Activated naive CD8-positive, alpha-beta T cell treated with anti-CD3 and anti-CD28 coated beads, Interleukin-2, amount 50 U/mL, for 16 hours (primary cell): ENCODE data around the gene LCNL1.

Source experiments
- DNase-seq: peaks from one replicate; pipeline ENCODE4 v3.0.0-alpha.2; 2020; ENCODE audit warnings: low read depth, low spot score

The LCNL1 gene

DNA sequence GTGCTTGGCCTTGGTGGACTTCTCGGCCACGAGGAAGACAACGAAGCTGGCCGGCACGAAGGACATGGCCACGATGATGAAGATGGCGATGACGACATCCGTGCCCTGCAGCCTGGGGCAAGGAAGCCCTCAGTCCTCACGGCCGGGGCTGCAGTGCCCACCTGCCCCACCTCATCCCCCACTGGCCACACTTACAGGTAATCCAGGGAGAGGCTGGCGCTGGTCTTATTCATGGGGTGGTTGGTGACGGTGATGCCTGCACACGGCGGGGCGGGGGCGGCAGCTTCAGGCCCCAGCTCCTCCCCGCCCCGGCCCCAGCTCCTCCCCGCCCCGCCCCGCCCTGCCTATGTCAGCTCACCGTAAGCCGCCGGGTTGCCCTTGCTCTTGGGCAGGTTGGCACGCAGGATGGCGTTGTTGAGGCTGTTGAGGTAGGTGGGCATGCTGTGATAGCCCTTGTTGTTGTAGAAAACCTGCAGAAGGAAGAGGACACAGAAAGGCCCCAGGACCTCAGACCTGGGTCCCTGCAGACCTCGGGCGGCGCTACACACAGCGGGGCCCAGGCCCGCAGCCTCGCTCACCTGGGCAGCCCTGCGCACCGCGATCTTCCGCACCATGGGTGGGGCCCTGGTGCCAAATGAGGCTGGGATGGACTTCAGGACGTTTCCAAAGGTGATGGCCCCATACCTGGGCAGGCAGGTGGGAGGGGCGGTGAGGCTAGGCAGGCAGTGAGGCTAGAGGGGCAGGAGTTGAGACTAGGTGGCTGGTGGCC is 29.3 kb downstream of the LCNL1 start:
- DNase-seq: no peak

GRCh38 chr9:137012694-137013570 is 30.1 kb downstream of the LCNL1 start:
- no peak for DNase-seq

- DNase-seq: no peak
These were observed 30.8 kb downstream of the LCNL1 start for GRCh38 chr9:137013571-137013940.

- DNase-seq: no peak
These were observed 31.4 kb downstream of the LCNL1 start for GRCh38 chr9:137014166-137014565.

DNA sequence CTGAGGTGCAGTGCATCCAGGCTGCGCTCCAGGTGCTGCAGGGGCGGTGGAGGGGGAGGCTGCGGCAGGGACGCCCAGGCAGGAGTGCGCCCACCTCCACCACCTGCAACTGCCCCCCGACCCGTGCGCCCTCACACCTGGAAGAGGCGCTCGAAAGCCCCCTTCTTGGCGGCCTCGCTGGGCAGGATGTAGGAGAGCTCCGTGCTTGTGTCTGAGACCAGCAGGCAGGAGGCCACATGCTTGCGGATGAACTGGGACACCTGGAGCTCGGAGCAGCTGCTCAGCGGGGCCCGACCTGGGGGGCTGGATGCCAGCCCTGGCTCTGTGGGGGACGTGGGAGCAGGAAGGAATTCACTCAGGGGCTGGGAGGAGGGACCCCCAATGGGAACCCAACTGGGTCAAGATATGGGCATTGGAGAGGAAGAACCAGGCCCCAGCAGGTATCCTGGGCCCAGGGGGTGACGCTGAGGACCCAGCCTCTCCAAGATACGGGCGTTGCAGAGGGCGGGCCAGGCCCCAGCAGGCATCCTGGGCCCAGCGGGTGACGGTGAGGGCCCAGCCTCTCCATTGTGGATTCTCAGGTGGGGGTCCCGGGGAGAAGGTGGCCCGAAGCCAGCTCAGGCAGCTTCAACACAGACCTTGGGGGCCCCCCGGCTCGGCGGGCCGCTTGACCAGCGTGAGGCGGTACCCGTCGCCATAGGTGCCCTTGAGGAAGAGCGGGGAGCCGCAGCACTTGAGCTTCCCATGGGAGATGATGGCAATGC is 32.2 kb downstream of the LCNL1 start:
- no peak for DNase-seq

DNA sequence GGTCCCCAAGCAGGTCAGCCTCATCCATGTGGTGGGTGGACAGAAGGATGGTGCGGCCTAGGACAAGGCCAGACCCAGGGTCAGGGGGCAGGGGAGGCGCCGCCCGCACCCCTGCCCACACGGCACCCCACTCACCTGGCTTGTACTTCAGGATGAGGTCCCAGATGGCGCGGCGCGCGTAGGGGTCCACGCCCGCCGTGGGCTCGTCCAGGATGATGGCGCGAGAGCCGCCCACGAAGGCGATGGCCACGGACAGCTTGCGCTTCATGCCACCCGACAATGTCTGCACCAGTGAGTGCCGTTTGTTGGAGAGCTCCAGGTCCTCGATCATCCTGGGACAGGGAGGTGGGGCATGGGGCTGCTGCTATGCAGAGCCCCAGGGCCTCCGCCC is 32.7 kb downstream of the LCNL1 start:
- DNase-seq: no peak

GRCh38 chr9:137015976-137016375 is 33.2 kb downstream of the LCNL1 start:
- no peak for DNase-seq

- DNase-seq: no peak
These were observed 33.6 kb downstream of the LCNL1 start for GRCh38 chr9:137016436-137016835.

DNA sequence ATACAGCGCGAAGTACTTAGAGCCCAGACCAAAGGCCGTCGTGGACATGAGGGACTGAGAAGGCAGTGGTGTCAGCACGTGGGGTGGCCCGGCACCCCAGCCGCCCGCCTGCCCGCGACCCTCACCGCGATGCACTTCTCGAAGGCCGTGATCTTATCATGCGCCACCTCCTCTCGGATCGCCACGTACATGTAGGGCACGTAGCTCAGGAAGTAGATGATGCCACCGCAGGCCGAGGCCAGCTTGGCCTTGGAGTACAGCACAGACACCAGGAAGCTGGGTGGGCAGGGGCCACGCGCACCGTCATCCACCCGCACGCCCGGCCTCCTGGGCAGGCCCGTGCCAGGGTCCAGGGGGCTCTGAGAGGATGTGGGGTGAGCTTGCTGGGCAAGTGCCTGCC is 34.3 kb downstream of the LCNL1 start:
- DNase-seq: no peak

DNA sequence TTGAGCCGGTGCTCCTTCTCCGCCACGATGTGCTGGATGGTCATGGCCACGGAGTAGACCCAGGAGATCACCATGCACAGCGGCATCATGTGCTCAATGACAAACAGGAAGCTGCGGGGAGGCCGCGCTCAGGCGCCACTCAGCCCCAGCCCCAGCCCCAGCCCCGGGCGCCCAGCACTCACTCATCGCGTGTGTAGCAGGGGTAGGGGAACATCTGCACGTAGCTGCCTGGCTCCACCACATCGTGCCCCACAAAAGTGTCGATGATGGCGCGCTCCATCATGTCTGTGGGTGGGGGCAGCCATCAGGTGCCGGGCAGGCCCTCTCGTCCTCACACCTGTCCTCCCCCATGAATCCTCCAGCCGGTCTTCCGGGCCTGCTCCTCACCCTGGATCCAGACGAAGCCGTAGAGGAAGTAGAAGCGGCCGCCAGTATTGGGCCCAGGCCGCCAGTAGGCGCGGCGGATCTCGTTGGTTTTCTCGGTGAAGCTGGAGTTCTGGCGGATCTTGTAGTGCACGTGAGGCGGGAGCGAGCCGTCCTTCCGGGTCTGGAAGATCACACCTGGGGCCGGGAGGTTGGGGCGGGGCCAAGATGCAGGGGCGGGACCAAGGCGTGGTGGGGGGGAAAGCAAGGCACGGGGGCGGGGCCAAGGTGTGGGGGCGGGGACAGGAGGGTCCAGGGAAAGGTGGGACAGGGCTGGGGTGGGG is 35.2 kb downstream of the LCNL1 start:
- no peak for DNase-seq

- no peak for DNase-seq
These were observed 36.2 kb downstream of the LCNL1 start for GRCh38 chr9:137018761-137019559.

- DNase-seq: no peak
These were observed 37.3 kb downstream of the LCNL1 start for GRCh38 chr9:137019891-137020683.

- no peak for DNase-seq
These were observed 38.2 kb downstream of the LCNL1 start for GRCh38 chr9:137020771-137021567.

- no peak for DNase-seq
These were observed 38.8 kb downstream of the LCNL1 start for GRCh38 chr9:137021568-137021978.

DNA sequence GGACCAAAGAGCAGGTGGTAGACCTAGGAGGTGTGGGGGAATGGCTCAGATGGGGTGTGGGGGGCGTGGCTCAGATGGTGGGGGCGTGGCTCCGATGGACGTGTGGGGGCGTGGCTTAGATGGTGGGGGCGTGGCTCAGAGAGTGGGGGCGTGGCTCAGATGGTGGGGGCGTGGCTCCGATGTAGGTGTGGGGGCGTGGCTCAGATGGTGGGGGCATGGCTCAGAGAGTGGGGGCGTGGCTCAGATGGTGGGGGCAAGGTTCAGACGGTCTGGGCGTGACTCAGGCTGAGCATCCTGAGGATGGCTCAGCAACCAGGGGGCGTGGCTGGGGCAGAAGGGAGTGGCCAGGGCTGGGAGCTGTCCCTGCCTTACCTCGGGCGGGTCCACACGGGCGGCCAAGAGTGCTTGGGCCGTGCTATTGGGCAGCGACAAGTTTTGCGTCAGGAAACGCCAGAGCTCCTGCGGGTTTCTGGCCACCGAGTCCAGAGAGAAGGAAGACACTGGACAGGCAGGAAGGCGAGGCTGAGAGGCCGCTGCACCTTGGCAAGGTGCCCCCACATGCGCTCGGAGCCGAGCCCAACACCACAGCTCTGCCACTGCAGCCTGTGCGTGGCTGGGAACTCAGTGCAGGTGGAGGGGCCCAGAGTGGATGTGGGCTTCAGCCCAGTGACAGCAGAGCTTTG is 39.3 kb downstream of the LCNL1 start:
- no peak for DNase-seq

GRCh38 chr9:137022662-137023008 is 39.8 kb downstream of the LCNL1 start:
- no peak for DNase-seq

DNA sequence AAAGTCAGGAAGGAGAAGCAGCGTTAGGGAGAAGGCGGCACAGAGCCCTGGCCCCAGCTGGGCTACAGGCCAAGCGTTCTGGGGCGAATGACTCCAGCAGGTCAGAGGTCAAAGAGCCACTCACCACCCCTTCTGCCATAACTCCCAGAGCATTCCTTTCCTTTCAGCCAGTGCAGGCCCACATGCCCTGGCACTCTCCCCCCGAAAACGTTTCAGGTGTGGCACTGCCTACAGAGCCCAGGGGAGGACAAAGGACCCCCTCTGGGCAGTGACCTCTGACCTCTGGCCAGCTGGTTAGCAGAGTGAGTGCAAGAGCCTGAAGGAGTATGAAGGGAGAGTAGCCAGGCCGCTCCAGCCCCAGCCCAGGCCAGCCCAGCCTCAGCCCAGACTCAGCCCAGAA is 40.4 kb downstream of the LCNL1 start:
- DNase-seq: no peak

DNA sequence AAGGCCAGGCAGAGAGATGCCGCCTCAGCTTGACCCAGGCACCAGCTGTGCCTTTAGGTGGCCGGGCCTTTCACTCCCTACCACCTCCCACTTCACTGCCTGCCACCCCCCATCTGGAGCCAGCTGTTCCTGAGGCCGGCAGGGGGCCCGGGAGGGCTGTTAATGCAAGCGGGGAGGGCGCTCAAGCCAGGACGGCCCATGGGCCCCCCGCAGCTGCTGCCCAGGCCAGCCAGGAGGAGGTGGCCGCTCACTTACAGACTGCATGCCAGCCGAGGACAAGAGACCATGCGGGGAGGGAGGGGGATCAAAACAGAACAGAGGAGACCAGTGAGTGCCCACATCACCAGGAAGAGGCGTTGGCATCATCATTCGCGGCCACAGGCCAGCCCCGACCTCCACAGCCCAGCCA is 40.8 kb downstream of the LCNL1 start:
- no peak for DNase-seq

- no peak for DNase-seq
These were observed 42.7 kb downstream of the LCNL1 start for GRCh38 chr9:137025517-137025966.
